IMR-90 (cell line): ENCODE measurements around the gene EIF1AX.

Experiments used
- CHD1 ChIP-seq: IDR thresholded peaks from 2 replicates; pipeline ENCODE4 v1.6.1; 2012; ENCODE audit warnings: low read depth, low read length, improper control_type of control experiment
- CTCF ChIP-seq: conservative IDR thresholded peaks from 2 replicates; pipeline ENCODE4 v1.5.1; 2012; ENCODE audit warnings: mild to moderate bottlenecking, low read depth, low read length, improper control_type of control experiment
- ELK1 ChIP-seq: fragments of 150-350 bp; IDR thresholded peaks from 2 replicates; pipeline ENCODE4 v1.6.1; 2016; ENCODE audit warnings: low read depth, mild to moderate bottlenecking, low read length, moderate library complexity, borderline replicate concordance
- MAFK ChIP-seq: IDR thresholded peaks from 2 replicates; pipeline ENCODE4 v1.6.1; 2012; ENCODE audit warnings: low read depth, low read length, improper control_type of control experiment
- POLR2A ChIP-seq: IDR thresholded peaks from 2 replicates; pipeline ENCODE4 v1.6.1; 2012; ENCODE audit warnings: mild to moderate bottlenecking, low read depth, low read length
- RAD21 ChIP-seq: IDR thresholded peaks from 2 replicates; pipeline ENCODE4 v1.6.1; 2012; ENCODE audit warnings: low read length, improper control_type of control experiment
- RCOR1 ChIP-seq: IDR thresholded peaks from 2 replicates; pipeline ENCODE4 v1.6.1; 2012; ENCODE audit warnings: mild to moderate bottlenecking, low read length, improper control_type of control experiment; ENCODE audit not compliant: insufficient replicate concordance

GRCh38 chrX:20124964-20125363 is 16.7 kb downstream of the EIF1AX start:
- TF ChIP-seq CTCF (no peak), ELK1 (no peak), CHD1 (no peak), POLR2A (no peak), MAFK (no peak), RCOR1 (no peak), RAD21 (no peak)
